Measurements from ENCODE around the gene ZBTB34.

The ZBTB34 gene

GRCh38 chr9:126830827-126831226, 29.6 kb upstream of the ZBTB34 start:
- H3K9me2 ChIP-seq (ENCODE audit: low read depth, low read length): no peaks in the 10 kb centered on the region
- no peaks in the 10 kb centered on the region for H3K4me1 ChIP-seq (ENCODE audit: insufficient read depth, low read length, severe bottlenecking)
- H3K4me3 ChIP-seq (ENCODE audit: low read depth, low read length, poor library complexity, severe bottlenecking): no peak overlapping the region
- H3K79me2 ChIP-seq (ENCODE audit: insufficient read depth, low read length): no peaks in the 10 kb centered on the region
- H3K4me2 ChIP-seq (ENCODE audit: low read length): no peak overlapping the region
- H3K9me3 ChIP-seq (ENCODE audit: low read length): no peaks in the 10 kb centered on the region
- TF ChIP-seq EZH2 (IDR thresholded peaks at IDR 0.05; ENCODE audit: borderline replicate concordance, low read length) (no peak), CTCF (IDR thresholded peaks at IDR 0.05; ENCODE audit: low read length) (no peak)
- H3K27ac ChIP-seq (ENCODE audit: low read depth, low read length, poor library complexity, severe bottlenecking): no peak overlapping the region
- H2AFZ ChIP-seq (ENCODE audit: low read length): no peak overlapping the region
- H3K36me3 ChIP-seq (ENCODE audit: insufficient read depth, low read length): peaks cover 34% of the 10 kb centered on the region
- no peaks in the 10 kb centered on the region for H4K20me1 ChIP-seq (ENCODE audit: insufficient read depth, low read length)
- H3K27me3 ChIP-seq (ENCODE audit: insufficient read depth, low read length): no peaks in the 10 kb centered on the region
- no peak overlapping the region for H3K9ac ChIP-seq (ENCODE audit: low read length)
- no peaks in the 10 kb centered on the region for H3F3A ChIP-seq (ENCODE audit: insufficient read depth, low read length)

- H3K79me2 ChIP-seq (ENCODE audit: insufficient read depth, low read length): no peaks in the 10 kb centered on the region
Measured at GRCh38 chr9:126832440-126832839, 28.0 kb upstream of the ZBTB34 start.

GRCh38 chr9:126833020-126833419, 27.4 kb upstream of the ZBTB34 start:
- Histone ChIP-seq H3K27me3 (ENCODE audit: insufficient read depth, low read length) (no peaks in the 10 kb centered on the region), H3K4me1 (ENCODE audit: insufficient read depth, low read length, severe bottlenecking) (no peaks in the 10 kb centered on the region), H3F3A (ENCODE audit: insufficient read depth, low read length) (no peaks in the 10 kb centered on the region), H2AFZ (ENCODE audit: low read length) (no peak overlapping the region), H3K36me3 (ENCODE audit: insufficient read depth, low read length) (peaks cover 28% of the 10 kb centered on the region), H3K79me2 (ENCODE audit: insufficient read depth, low read length) (no peaks in the 10 kb centered on the region), H3K27ac (ENCODE audit: low read depth, low read length, poor library complexity, severe bottlenecking) (no peak overlapping the region), H3K9me2 (ENCODE audit: low read depth, low read length) (no peaks in the 10 kb centered on the region), H3K4me3 (ENCODE audit: low read depth, low read length, poor library complexity, severe bottlenecking) (no peak overlapping the region), H3K4me2 (ENCODE audit: low read length) (no peak overlapping the region), H3K9ac (ENCODE audit: low read length) (no peak overlapping the region), H3K9me3 (ENCODE audit: low read length) (no peaks in the 10 kb centered on the region), H4K20me1 (ENCODE audit: insufficient read depth, low read length) (no peaks in the 10 kb centered on the region)
- TF ChIP-seq EZH2 (IDR thresholded peaks at IDR 0.05; ENCODE audit: borderline replicate concordance, low read length) (no peak), CTCF (IDR thresholded peaks at IDR 0.05; ENCODE audit: low read length) (no peak)

More at GRCh38 chr9:126832440-126832839, 28.0 kb upstream of the ZBTB34 start:
- H3K27ac ChIP-seq (ENCODE audit: low read depth, low read length, poor library complexity, severe bottlenecking): no peak overlapping the region
- H3K4me3 ChIP-seq (ENCODE audit: low read depth, low read length, poor library complexity, severe bottlenecking): no peak overlapping the region
- no peak overlapping the region for H3K9ac ChIP-seq (ENCODE audit: low read length)
- H3K4me1 ChIP-seq (ENCODE audit: insufficient read depth, low read length, severe bottlenecking): no peaks in the 10 kb centered on the region
- peaks cover 30% of the 10 kb centered on the region for H3K36me3 ChIP-seq (ENCODE audit: insufficient read depth, low read length)
- no peaks in the 10 kb centered on the region for H3K9me2 ChIP-seq (ENCODE audit: low read depth, low read length)
- no peak overlapping the region for H2AFZ ChIP-seq (ENCODE audit: low read length)
- no peaks in the 10 kb centered on the region for H3K27me3 ChIP-seq (ENCODE audit: insufficient read depth, low read length)
- H3K4me2 ChIP-seq (ENCODE audit: low read length): no peak overlapping the region
- H3K9me3 ChIP-seq (ENCODE audit: low read length): no peaks in the 10 kb centered on the region
- no peaks in the 10 kb centered on the region for H3F3A ChIP-seq (ENCODE audit: insufficient read depth, low read length)
- no peak for TF ChIP-seq CTCF (IDR thresholded peaks at IDR 0.05; ENCODE audit: low read length)
- TF ChIP-seq EZH2 (IDR thresholded peaks at IDR 0.05; ENCODE audit: borderline replicate concordance, low read length): no peak
- H4K20me1 ChIP-seq (ENCODE audit: insufficient read depth, low read length): no peaks in the 10 kb centered on the region
